ENCODE data around the gene ZNF787.
"Not testable (repeated sequence)": the region's sequence is repeated elsewhere in the genome, so short reads cannot be mapped to it uniquely, and the experiment has no call there.

Gene ZNF787

DNA sequence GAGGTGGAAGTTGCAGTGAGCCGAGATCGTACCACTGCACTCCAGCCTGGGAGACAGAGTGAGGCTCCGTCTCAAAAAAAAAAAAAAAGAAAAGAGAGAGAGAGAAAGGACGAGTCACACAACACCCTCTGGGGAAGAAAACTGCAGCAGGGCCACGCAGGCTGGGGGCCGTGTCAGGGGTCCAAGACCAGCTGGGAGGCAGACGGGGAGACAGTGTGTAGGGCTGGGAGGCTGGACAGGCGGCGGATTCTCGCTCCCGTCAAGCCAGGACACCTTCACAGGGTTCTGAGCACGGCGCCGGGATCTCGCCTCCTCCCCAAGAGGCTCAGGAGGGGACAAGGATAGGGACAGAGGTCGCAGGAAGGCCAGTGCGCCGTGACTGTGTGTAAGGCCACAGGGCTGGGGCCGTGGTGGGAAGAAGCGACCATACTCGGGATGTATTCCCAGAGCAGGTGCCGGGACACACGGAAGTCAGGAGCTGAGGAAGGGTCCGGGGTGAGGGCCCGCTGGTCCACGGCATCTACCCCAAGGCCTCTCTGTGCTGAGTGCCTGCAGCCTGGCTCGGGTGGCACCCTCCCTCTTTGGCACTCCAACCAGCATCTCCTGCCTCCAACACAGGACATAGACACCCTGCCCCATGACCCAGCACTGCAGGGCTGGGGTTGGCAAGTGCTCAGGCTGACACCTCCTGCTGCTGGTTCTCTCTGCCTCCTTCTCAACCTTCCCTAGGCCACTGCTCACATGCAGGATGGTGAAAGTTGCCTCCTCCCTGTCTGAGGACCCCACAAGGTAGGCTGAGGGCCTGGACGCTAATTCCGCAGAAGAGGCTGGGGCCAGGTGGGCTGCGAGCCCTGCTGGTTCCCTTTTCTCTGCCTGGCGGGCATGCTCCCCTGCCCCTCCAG lies 21.2 kb downstream of the ZNF787 start:
- TF ChIP-seq GATA1 (IDR thresholded peaks at IDR 0.05; ENCODE audit: low read depth, low read length) (no peak), POLR2A (IDR thresholded peaks at IDR 0.05; ENCODE audit: low read length) (no peak)
- DNase-seq, result no peak

DNA sequence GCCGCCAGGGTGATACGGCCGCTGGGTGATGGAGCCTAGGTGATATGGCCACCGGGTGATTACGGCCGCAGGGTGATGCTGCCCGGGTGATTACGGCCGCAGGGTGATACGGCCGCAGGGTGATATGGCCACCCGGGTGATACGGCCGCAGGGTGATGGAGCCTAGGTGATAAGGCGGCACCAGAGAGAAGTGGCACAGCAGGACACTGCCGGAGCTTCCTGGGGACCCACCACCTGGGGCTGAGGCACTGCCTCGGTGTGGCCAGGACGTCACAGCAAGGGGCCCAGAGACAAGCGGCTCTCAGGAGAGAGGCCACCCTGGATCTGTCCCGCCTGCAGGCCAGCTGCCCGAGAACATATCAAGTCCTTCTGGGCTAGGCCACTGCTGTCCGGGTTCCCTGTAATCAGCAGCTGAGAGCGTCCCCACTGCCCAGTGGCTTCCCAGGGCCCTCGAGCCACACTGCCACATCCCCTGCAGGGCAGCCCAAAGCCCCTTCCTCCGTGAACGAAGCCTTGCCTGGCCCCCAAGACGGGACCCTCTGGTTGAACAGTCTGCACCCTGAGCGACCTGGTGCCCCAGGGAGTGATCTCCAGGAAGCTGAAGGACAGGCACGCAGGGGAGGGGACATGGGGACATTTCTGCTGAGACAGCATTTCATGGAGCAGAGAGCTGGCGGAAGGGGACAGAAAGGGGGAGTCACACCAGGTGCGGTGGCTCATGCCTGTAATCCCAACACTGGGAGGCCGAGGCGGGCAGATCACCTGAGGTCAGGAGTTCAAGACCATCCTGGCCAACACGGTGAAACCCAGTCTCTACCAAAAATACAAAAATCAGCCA lies 22.1 kb downstream of the ZNF787 start:
- TF ChIP-seq GATA1 (IDR thresholded peaks at IDR 0.05; ENCODE audit: low read depth, low read length), result no peak
- TF ChIP-seq POLR2A (IDR thresholded peaks at IDR 0.05; ENCODE audit: low read length), result no peak
- DNase-seq, result no peak

GRCh38 chr19:56098237-56098636 lies 22.9 kb downstream of the ZNF787 start:
- not testable (repeated sequence) for DNase-seq

DNA sequence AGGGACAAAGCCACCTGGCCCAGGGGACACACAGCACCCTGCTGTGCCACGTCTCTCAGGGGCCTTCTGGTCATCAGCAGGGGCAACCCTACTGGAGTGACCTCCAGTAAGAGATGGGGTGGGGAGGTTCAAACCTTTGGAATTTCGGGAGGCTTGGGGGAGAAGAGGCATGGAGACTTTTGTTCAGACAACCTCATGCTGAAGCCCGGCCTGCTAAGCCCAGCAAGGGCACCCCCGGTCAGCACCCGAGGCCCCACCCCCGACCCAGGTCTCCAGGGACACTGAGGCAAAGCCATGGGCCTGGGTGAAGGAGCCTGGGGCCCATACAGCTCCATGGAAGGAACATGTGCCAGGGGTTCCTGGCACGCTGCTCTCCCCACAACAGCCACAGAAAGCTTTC lies 23.3 kb downstream of the ZNF787 start:
- DNase-seq, result no peak
- no peak for TF ChIP-seq POLR2A (IDR thresholded peaks at IDR 0.05; ENCODE audit: low read length)
- no peak for TF ChIP-seq GATA1 (IDR thresholded peaks at IDR 0.05; ENCODE audit: low read depth, low read length)

DNA sequence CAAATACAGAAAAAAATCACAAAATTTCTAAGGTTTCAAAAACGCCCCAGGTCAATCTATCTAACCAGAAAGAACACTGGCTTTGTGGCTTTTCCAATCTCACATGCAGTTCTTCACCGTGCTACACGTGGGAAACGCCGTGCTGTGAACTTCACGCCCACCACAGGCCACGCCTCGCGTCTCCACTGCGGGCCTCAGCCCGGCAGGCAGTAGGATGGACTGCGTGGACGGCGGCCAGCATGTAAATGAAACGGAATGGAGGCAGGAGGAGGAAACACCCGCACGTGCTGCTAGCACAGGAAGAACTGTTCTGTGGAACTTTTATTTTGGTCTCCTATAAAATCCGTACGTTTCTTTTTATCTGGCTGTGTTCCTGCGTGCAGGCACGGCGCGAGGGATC lies 23.8 kb downstream of the ZNF787 start:
- no peak for DNase-seq
- TF ChIP-seq POLR2A (IDR thresholded peaks at IDR 0.05; ENCODE audit: low read length) (no peak), GATA1 (IDR thresholded peaks at IDR 0.05; ENCODE audit: low read depth, low read length) (no peak)

GRCh38 chr19:56096665-56097064 lies 24.4 kb downstream of the ZNF787 start:
- no peak for DNase-seq
- TF ChIP-seq POLR2A (IDR thresholded peaks at IDR 0.05; ENCODE audit: low read length) (no peak), GATA1 (IDR thresholded peaks at IDR 0.05; ENCODE audit: low read depth, low read length) (no peak)

DNA sequence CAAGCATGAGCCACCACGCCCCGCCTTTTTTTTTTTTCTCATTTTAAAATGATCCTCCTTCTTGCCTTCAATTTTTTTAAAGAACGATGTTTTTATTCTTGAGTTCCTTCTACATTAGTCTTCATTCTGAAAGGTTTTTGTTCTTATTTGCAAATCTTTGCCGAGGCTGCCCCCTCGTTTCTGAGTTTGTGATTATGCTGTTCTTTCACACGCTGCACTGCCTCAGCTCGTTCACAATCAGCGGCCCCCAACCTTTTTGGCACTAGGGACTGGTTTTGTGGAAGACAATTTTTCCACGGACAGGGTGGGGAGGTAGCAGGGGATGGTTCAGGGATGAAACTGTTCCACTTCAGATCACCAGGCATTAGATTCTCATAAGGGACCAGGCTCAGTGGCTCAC lies 26.6 kb downstream of the ZNF787 start:
- no peak for DNase-seq
- TF ChIP-seq GATA1 (IDR thresholded peaks at IDR 0.05; ENCODE audit: low read depth, low read length) (no peak), POLR2A (IDR thresholded peaks at IDR 0.05; ENCODE audit: low read length) (no peak)

- TF ChIP-seq GATA1 (IDR thresholded peaks at IDR 0.05; ENCODE audit: low read depth, low read length) (no peak), POLR2A (IDR thresholded peaks at IDR 0.05; ENCODE audit: low read length) (no peak)
- no peak for DNase-seq
Observed at GRCh38 chr19:56092685-56093631, 28.1 kb downstream of the ZNF787 start.

- TF ChIP-seq GATA1 (IDR thresholded peaks at IDR 0.05; ENCODE audit: low read depth, low read length) (no peak), POLR2A (IDR thresholded peaks at IDR 0.05; ENCODE audit: low read length) (no peak)
- DNase-seq, result no peak
Observed at GRCh38 chr19:56091751-56092546, 29.1 kb downstream of the ZNF787 start.

DNA sequence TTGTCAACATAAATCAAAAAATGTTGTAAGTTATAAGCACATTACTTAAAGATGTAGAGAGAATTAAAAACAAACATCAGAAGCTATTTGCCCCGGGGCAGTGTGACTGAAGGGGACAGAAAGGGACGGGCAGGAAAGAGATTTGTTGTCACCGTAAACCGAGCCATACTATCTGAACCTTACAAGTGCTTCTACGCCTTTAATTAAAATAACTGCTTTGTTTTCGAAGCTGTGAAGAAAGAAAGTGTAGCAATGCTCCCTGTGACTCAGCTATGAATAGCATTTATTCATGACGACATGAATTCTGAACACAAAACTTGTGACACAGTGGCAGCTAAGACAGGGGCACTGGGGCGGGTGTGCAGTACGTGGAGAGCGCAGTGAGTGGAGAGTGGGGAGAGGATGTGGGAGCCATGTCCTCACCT lies 30.0 kb downstream of the ZNF787 start:
- TF ChIP-seq POLR2A (IDR thresholded peaks at IDR 0.05; ENCODE audit: low read length) (no peak), GATA1 (IDR thresholded peaks at IDR 0.05; ENCODE audit: low read depth, low read length) (no peak)
- no peak for DNase-seq

DNA sequence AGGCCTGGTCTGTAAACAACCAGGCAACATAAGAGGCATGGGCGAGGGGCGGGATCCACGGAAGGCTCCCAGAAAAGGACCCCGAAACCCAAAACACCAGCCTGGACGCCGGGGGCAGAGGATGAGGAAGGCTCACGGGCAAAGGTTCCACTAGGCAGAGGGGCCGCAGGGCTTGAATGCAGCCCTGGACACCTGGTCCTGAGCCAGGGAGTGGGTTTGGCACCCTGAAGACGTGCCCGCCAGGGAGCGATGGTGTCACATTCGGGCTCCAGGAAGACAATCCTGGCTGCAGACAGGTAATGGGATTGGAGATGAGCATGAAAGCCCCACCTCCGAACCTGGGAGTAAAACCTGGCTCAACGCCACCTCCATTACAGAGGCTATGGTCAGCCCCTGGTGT lies 31.8 kb downstream of the ZNF787 start:
- DNase-seq, result no peak
- TF ChIP-seq POLR2A (IDR thresholded peaks at IDR 0.05; ENCODE audit: low read length) (no peak), GATA1 (IDR thresholded peaks at IDR 0.05; ENCODE audit: low read depth, low read length) (no peak)

DNA sequence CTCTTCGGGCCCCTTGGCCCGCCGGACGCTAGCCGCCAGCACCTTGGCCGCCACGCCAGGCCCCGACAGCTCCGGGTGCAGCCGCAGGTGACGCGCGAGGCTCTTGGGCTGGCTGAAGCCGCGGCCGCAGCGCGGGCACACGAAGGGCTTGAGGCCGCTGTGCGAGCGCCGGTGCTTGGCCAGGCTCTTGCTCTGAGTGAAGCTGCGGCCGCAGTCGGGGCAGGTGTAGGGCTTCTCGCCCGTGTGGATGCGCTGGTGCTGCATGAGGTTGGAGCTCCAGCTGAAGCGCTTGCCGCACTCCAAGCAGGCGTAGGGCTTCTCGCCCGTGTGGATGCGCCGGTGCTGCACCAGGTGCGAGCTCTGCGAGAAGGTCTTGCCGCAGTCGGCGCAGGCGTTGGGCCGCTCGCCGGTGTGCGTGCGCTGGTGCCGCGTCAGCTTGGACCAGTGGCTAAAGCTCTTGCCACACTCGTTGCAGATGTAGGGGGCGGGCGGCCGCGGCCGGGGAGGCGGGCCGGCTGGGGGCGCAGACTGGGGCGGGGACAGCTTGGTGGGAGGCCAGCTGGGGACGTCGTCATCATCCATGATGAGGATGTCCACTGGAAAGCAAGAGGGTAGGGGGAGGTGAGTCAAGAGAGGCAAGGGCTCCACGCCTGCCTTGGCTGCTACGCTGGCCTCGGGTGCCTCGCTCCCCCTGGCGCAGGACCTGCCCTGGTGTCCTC lies 32.4 kb downstream of the ZNF787 start:
- TF ChIP-seq GATA1 (IDR thresholded peaks at IDR 0.05; ENCODE audit: low read depth, low read length) (no peak), POLR2A (IDR thresholded peaks at IDR 0.05; ENCODE audit: low read length) (no peak)
- DNase-seq, result no peak

Data from erythroblast (primary cell).